GM10266 (cell line): ENCODE results near the gene MFSD11.
A peak's percentile ranks its signal among the peaks of the same experiment; 100 is the strongest.
"Not testable (repeated sequence)": the region's sequence is repeated elsewhere in the genome, so short reads cannot be mapped to it uniquely, and the experiment has no call there.

ENCODE experiments used
- DNase-seq: peaks from one replicate; pipeline ENCODE4 v3.0.0; 2012; ENCODE audit errors: extremely low spot score
- TF ChIP-seq, protein P1 (sequence below): IDR thresholded peaks from 2 replicates; pipeline ENCODE4 v1.5.1; 2012; ENCODE audit warnings: mild to moderate bottlenecking, low read depth; ENCODE audit not compliant: control insufficient read depth, insufficient read depth; ENCODE audit errors: missing control alignments

The MFSD11 gene

DNA sequence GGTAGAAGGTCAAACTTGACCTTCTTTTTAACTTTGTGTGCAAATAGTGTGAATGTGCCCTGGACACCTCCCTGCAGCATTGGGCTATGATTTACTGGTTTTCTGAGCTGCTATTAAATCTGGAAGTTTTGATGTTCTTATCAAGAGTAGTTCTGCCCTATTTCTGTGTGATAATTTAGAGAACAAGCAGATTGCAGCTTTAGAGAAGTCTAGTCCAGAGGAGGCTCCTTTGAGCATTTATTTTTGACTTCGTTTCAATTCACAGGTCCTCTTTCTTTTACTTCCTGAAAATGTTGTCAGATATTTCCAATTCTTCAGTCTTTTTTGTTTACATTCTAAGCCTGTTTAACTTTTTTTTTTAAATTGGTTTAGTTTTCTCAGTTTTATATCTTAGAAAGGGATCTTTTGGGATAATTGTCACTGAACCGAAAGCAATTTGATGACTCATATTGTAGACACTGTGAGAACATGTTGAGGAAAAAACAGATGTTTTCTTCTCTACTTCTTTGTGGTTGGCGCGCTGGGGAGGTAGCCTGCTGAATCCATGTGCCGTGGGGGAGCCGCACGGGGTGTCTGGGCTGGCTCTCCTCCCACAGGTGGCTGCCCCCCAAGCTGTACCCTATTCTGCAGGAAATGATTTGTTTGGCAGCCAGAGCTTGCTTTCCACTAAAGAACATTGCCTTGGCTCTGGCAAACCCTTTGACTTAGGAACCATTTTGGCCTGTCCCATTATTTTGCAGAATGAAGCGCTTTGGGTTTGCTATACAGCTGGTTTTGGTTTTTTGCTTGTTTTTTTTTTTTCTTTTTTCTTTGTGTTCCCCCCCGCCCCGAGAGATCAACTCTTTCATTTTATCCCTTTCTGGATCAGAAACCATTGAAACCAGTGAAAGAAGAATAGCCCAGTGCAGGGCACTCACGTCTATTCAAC, 53.4 kb downstream of the MFSD11 start:
- TF ChIP-seq, protein P1, sequence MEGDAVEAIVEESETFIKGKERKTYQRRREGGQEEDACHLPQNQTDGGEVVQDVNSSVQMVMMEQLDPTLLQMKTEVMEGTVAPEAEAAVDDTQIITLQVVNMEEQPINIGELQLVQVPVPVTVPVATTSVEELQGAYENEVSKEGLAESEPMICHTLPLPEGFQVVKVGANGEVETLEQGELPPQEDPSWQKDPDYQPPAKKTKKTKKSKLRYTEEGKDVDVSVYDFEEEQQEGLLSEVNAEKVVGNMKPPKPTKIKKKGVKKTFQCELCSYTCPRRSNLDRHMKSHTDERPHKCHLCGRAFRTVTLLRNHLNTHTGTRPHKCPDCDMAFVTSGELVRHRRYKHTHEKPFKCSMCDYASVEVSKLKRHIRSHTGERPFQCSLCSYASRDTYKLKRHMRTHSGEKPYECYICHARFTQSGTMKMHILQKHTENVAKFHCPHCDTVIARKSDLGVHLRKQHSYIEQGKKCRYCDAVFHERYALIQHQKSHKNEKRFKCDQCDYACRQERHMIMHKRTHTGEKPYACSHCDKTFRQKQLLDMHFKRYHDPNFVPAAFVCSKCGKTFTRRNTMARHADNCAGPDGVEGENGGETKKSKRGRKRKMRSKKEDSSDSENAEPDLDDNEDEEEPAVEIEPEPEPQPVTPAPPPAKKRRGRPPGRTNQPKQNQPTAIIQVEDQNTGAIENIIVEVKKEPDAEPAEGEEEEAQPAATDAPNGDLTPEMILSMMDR = no peak
- peak; percentile 50 for DNase-seq

DNA sequence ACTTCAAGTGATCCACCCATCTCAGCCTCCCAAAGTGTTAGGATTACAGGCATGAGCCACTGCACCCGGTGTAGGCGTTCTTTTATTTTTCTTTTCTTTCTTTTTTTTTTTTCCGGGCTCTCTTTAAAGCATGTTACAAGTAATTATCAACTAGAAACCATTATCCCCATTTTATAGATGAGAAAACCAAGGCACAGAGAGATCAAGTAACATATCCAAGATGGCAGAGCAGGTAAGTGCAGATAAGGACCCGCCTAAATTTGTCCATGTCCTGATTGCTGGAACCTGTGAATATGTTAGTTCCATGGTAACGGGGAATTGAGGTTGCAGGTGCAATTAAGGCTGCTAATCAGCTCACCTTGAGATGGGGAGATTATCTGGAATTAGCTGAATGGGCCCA, 54.4 kb downstream of the MFSD11 start:
- TF ChIP-seq, protein P1 = no peak
- no peak for DNase-seq

DNA sequence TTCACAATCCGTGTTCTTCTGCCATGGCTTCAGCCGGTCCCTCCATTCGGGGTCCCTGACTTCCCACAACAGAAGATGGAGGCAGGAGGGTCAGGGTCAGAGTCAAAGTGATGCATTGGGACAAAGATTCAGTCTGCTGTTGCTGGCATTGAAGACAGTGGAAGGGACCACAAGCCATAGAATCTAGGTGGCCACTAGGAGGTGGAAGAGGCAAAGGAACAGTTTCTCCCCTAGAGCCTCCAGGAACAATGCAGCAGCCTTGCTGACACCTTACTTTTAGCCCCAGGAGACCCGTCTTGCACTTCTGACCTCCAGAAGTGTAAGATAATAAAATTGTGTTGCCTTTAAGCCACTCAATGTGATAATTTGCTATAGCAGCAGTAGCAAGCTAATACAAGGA, 55.9 kb downstream of the MFSD11 start:
- DNase-seq = no peak
- TF ChIP-seq, protein P1 = peak; percentile 40

DNA sequence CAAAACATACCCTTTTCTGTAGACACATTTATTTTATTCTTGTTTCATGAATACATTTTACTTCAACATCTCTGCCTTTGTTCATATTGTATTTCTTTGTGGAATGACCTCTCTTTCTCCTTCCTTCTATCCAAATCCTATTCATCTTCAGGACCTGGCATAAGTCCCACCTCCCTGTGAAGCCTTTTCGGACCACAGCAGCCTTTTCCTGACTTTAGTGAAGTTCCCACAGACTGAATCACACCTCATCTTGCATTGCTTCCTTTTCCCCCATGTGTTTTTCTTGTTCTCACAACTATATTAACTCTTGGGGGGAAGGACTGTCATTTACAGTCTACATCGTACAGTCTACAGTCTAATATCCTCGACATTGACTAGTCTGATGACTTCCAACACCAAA, 58.2 kb downstream of the MFSD11 start:
- DNase-seq = no peak
- TF ChIP-seq, protein P1 = no peak

DNA sequence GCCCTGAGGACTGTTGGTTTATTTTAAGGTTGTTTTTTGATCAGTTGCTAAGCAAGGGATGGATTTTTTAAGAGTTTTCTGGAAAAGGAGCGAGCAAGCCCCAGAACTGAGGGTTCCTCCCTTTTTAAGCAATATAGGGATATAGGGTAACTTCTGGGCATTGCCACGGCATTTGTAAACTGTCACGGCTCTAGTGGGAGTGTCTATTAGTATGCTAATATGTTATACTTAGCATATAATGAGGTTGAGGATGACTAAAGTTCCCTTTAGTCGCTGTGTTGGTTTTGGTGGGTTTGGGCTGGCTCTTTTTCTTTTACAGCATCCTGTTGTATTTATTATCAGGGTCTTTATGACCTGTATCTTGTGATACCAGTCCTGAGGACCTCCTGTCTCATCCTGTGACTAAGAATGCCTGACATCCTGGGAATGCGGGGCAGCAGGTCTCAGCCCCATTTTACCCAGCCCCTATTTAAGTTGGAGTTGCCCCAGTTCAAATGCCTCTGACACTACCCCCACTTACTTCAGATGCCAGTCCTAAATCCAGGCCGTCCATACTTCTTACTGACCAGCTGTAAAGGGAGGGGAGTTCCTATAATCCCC, 59.4 kb downstream of the MFSD11 start:
- TF ChIP-seq, protein P1 = no peak

DNA sequence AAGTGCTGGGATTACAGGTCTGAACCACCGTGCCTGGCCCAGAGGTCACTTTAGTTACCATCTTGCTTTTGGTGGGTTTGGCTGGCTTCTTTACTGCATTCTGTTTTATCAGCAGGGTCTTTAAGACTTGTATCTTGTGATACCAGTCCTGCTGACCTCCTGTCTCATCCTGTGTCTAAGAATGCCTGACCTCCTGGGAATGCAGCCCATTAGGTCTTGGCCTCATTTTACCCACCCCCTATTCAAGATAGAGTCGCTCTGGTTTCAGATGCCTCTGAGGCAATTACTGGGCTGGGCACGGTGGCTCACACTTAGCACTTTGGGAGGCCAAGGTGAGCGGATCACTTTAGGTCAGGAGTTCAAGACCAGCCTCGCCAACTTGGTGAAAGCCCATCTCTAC, 63.8 kb downstream of the MFSD11 start:
- DNase-seq = no peak
- TF ChIP-seq, protein P1 = no peak

More for the DNA sequence above, 59.4 kb downstream of the MFSD11 start:
- DNase-seq = no peak

DNA sequence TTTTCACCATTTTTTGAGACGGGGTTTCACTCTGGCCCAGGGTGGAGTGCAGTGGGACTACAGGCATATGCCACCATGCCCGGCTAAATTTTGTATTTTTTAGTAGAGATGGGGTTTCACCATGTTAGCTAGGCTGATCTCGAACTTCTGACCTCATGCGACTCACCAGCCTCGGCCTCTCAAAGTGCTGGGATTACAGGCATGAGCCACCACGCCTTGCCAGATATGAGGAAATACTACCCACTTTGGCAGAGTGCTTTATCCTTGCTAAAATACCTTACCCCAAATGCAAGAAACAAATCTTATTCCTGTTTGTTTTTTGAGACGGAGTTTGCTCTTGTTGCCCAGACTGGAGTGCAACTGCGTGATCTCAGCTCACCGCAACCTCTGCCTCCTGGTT, 67.4 kb downstream of the MFSD11 start:
- TF ChIP-seq, protein P1 = no peak
- DNase-seq = no peak

DNA sequence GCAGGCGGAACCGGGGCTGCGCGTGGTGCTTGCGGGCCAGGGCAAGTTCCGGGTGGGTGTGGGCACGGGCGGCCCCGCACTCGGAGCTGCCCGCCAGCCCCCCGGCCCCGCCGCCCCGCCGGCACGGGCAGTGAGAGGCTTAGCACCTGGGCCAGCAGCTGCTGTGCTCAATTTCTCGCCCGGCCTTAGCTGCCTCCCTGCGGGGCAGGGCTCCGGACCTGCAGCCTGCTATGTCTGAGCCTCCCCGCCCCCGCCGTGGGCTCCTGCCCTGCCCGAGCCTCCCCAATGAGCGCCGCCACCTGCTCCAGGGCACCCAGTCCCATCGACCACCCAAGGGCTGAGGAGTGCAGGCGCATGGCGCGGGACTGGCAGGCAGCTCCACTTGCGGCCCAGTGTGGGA, 68.2 kb downstream of the MFSD11 start:
- not testable (repeated sequence) for DNase-seq

DNA sequence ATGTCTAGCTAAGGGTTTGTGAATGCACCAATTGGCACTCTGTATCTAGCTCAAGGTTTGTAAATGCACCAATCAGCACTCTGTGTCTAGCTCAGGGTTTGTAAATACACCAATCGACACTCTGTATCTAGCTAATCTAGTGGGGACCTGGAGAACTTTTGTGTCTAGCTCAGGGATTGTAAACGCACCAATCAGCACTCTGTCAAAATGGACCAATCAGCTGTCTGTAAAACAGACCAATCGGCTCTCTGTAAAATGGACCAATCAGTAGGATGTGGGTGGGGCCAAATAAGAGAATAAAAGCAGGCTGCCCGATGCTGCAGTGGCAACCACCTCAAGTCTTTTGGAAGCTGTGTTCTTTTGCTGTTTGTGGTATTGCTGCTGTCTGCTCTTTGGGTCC, 68.8 kb downstream of the MFSD11 start:
- not testable (repeated sequence) for DNase-seq
